Suprapubic skin (tissue), 4 donors: ENCODE measurements around the gene KRT27. TPM values are rescaled to one million over a fixed set of nuclear protein-coding genes. Genes with fewer than 3 reads are reported as not detected.
"Not testable (repeated sequence)": the region's sequence is repeated elsewhere in the genome, so short reads cannot be mapped to it uniquely, and the experiment has no call there.

ENCODE experiments used
- DNase-seq, 2 donors: peaks; one replicate each; pipeline ENCODE4 v3.0.0-alpha.2; 2019; ENCODE audit warnings: low spot score in 2 of 2
- H3K27ac ChIP-seq: fragments of 200-600 bp; sonication (generic); one replicate; pipeline ENCODE4 v1.5.1; 2019
- H3K27me3 ChIP-seq: fragments of 200-600 bp; sonication (generic); one replicate; pipeline ENCODE4 v1.5.1; 2019
- H3K36me3 ChIP-seq: fragments of 200-600 bp; sonication (generic); one replicate; pipeline ENCODE4 v1.5.1; 2019
- H3K4me1 ChIP-seq: fragments of 200-600 bp; sonication (generic); one replicate; pipeline ENCODE4 v1.5.1; 2019
- H3K4me3 ChIP-seq: fragments of 200-600 bp; sonication (generic); one replicate; pipeline ENCODE4 v1.5.1; 2019; ENCODE audit warnings: mild to moderate bottlenecking
- H3K9me3 ChIP-seq: fragments of 200-600 bp; sonication (generic); one replicate; pipeline ENCODE4 v1.5.1; 2019
- EP300 ChIP-seq: sonication (generic); formaldehyde crosslinking; IDR thresholded peaks from one replicate; pipeline ENCODE4 v1.6.1; 2017; ENCODE audit warnings: antibody characterized with exemption
- POLR2A ChIP-seq, 2 donors: fragments of 450-650 bp; IDR thresholded peaks; one replicate each; pipeline ENCODE4 v1.6.1; 2017; ENCODE audit warnings: antibody characterized with exemption in 2 of 2, mild to moderate bottlenecking in 2 of 2, moderate library complexity in 2 of 2
- POLR2AphosphoS5 ChIP-seq, 3 donors: sonication (generic); formaldehyde crosslinking; IDR thresholded peaks; one replicate each; pipeline ENCODE4 v1.6.1; 2017; ENCODE audit warnings: antibody characterized with exemption in 3 of 3
- WGBS: methylation state at CpG from one replicate; pipeline ENCODE4 v1.1.5; 2018; 5-methylcytosine and 5-hydroxymethylcytosine counted together
- total RNA-seq, 4 donors: library from RNA; depleted of rRNA; stranded (reverse); fragments of >200 nt; gene quantifications; one replicate each; pipeline ENCODE4 v1.1.0, GENCODE V29; 2016
- TF ChIP-seq, protein P1 (sequence below), 2 donors: fragments of 200-600 bp in 1 of 2; fragments of 450-650 bp in 1 of 2; sonication (generic) in 1 of 2; IDR thresholded peaks; one replicate each; pipeline ENCODE4 v1.5.1; 2016 to 2019; ENCODE audit warnings: antibody characterized with exemption in 2 of 2, mild to moderate bottlenecking in 1 of 2, moderate library complexity in 1 of 2

Gene KRT27
- total RNA-seq, 4 donors from 2014 or later = 1.9 to 150 (median 39.1) TPM

DNA sequence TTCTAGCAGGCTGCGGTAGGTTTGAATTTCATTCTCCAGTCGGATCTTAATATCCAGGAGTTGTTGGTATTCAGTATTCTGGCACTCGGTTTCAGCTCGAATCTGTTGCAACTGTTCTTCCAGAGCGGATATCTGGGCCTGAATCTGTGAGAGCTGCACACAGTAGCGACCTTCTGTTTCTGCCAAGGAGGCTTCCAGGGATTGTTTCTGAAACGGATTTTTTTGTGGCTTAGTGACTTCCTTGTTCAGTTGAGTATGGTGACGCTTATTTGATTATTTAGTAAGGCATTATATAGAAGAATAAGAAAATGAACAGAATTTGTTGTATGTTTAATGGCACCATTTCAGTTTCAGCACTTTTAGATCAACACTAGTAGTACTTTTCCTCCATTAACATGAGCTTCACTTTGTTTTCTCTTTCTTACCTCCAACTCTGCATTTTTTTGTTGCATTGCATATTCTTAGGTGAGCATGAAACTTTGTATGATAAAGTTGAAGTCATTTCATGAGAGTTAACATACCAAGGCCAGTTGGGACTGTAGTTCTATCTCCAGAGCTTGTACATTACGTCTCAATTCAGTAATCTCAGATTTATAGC lies 37.3 kb upstream of the KRT27 start:
- H3K4me1 ChIP-seq = peaks cover 20% of the 10 kb centered on the region
- peak overlapping the region; percentile 56 for H3K4me3 ChIP-seq
- H3K36me3 ChIP-seq = no peaks in the 10 kb centered on the region
- H3K27ac ChIP-seq = peak overlapping the region; percentile 92
- TF ChIP-seq POLR2AphosphoS5 (IDR thresholded peaks at IDR 0.05) (no peak), POLR2A (IDR thresholded peaks at IDR 0.05) (no peak), EP300 (no peak)
- TF ChIP-seq, protein P1, sequence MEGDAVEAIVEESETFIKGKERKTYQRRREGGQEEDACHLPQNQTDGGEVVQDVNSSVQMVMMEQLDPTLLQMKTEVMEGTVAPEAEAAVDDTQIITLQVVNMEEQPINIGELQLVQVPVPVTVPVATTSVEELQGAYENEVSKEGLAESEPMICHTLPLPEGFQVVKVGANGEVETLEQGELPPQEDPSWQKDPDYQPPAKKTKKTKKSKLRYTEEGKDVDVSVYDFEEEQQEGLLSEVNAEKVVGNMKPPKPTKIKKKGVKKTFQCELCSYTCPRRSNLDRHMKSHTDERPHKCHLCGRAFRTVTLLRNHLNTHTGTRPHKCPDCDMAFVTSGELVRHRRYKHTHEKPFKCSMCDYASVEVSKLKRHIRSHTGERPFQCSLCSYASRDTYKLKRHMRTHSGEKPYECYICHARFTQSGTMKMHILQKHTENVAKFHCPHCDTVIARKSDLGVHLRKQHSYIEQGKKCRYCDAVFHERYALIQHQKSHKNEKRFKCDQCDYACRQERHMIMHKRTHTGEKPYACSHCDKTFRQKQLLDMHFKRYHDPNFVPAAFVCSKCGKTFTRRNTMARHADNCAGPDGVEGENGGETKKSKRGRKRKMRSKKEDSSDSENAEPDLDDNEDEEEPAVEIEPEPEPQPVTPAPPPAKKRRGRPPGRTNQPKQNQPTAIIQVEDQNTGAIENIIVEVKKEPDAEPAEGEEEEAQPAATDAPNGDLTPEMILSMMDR (IDR thresholded peaks at IDR 0.05) = no peak
- H3K27me3 ChIP-seq = no peaks in the 10 kb centered on the region
- no peak for DNase-seq
- no peaks in the 10 kb centered on the region for H3K9me3 ChIP-seq
- WGBS = 41% methylated on average over 9 of the region's 9 CpGs

DNA sequence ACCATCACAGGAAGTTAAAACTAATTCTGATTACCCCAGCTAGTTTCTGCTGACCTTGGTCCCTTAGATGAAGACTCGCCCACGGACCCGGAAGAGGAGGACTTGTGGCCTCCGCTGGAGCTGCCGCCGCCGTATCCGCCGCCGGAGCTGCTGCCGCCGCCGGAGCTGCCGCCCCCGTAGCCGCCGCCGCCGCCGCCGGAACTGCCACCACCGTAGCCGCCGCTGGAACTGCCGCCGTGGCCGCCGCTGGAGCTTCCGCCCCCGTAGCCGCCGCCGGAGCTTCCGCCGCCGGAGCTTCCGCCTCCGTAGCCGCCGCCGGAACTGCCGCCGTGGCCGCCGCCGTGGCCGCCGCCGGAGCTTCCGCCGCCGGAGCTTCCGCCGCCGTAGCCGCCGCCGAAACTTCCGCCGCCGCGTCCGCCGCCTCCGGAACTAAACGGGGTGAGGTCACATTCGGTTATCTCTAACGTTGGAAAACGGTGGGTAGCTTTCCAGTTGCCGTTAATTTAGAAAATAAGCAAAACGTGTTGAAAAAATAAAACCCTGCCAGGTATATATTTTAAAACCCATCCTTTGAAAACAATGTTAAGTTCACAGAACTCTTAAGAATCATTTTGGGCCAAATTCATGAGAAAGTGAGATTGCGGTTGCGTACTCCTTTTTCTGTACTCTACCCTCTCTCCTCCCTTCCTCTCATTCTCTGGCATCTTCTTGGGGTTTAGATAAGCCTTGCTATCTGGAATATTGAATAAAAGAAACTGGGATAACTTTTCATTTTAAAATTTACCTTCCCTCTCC lies 36.6 kb upstream of the KRT27 start:
- Histone ChIP-seq H3K4me3 (peak overlapping the region; percentile 56), H3K27ac (peak overlapping the region; percentile 92), H3K9me3 (no peaks in the 10 kb centered on the region), H3K27me3 (no peaks in the 10 kb centered on the region), H3K4me1 (peaks cover 20% of the 10 kb centered on the region), H3K36me3 (no peaks in the 10 kb centered on the region)
- WGBS = 2% methylated on average over 42 of the region's 73 CpGs
- TF ChIP-seq POLR2A (IDR thresholded peaks at IDR 0.05) (peak in 1 of 2 donors; percentile 68), EP300 (no peak)
- DNase-seq = peak; percentile 81 to 83

DNA sequence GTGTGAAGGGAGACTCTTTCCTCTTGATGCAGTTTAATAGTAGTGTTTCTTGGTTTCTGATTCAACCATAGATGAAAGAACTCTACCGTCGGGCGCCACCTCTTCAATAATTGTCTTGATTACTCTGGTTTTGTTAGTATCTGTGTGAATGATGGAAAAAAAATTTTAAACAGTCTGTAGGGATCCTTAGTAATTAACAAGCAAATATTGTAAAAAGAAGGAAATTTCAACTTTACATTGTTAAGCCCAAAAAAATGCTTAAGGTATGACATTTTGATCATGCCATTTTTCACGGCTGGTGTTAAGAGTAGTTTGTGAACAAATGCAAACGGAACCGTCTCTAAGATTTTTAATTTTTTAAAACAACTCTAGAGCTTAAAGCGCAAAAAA lies 36.0 kb upstream of the KRT27 start:
- Histone ChIP-seq H3K4me3 (peak overlapping the region; percentile 56), H3K4me1 (peaks cover 20% of the 10 kb centered on the region), H3K36me3 (no peaks in the 10 kb centered on the region), H3K27ac (peak overlapping the region; percentile 92), H3K9me3 (no peaks in the 10 kb centered on the region), H3K27me3 (no peaks in the 10 kb centered on the region)
- TF ChIP-seq, protein P1 (IDR thresholded peaks at IDR 0.05) = no peak
- no peak for TF ChIP-seq EP300
- WGBS = 13% methylated on average over 7 of the region's 7 CpGs
- no peak for DNase-seq

DNA sequence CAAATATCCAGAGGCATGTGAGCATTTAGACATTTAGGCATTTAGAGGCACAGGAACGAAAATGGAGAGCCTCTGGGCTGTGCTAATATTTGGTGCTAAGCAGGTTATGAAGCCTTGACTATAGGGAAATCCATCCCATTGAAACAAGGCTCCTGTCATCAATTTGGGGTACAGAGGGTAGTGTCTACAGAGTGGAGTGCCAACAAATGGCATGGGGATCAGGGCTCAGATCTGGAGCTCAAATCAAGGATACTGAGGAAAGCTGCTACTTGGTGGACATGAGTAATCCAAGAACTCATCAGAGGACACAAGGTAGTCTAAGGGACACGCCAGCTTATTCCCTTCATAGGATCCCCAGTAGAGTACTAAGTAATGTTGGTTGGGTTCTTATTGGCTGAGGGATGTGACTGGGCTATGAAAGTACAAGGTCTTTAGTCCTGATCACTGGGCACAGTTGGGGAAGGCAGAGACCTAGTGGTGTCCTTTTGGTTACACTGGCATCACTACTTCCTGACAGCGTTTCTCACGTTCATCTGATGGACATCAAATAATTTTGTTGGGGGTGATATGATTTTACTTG lies 34.8 kb upstream of the KRT27 start:
- no peak for DNase-seq
- Histone ChIP-seq H3K4me1 (peaks cover 20% of the 10 kb centered on the region), H3K36me3 (no peaks in the 10 kb centered on the region), H3K27me3 (peaks cover 6% of the 10 kb centered on the region), H3K27ac (no peak overlapping the region), H3K4me3 (peak overlapping the region; percentile 56), H3K9me3 (no peaks in the 10 kb centered on the region)
- TF ChIP-seq EP300 (no peak), POLR2A (IDR thresholded peaks at IDR 0.05) (no peak)
- 82% methylated on average over 4 of the region's 4 CpGs for WGBS

DNA sequence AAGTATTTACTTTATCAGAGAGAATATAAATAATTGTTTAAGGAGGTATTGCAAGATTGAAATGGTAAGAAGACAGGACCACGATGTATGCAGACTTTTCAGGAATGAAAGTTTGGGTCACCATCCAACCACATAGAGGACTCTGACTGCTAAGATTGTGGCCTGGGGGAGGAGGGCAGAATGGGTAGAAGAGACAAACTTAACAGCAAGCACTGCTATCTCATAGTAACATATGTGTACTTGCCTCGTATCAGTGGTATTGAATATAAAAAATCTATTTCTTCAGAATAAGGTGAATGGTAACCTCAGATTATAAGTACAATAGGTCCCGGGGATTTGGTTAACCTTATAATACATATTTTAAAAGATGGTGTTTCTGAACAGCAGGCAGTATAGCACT lies 34.2 kb upstream of the KRT27 start:
- Histone ChIP-seq H3K4me1 (peaks cover 20% of the 10 kb centered on the region), H3K36me3 (no peaks in the 10 kb centered on the region), H3K27me3 (peaks cover 10% of the 10 kb centered on the region), H3K9me3 (no peaks in the 10 kb centered on the region), H3K27ac (no peak overlapping the region), H3K4me3 (no peak overlapping the region)
- DNase-seq = no peak
- TF ChIP-seq, protein P1 (IDR thresholded peaks at IDR 0.05) = no peak
- no peak for TF ChIP-seq EP300
- TF ChIP-seq POLR2AphosphoS5 (IDR thresholded peaks at IDR 0.05) = no peak
- TF ChIP-seq POLR2A (IDR thresholded peaks at IDR 0.05) = no peak
- 78% methylated on average over 3 of the region's 3 CpGs for WGBS

DNA sequence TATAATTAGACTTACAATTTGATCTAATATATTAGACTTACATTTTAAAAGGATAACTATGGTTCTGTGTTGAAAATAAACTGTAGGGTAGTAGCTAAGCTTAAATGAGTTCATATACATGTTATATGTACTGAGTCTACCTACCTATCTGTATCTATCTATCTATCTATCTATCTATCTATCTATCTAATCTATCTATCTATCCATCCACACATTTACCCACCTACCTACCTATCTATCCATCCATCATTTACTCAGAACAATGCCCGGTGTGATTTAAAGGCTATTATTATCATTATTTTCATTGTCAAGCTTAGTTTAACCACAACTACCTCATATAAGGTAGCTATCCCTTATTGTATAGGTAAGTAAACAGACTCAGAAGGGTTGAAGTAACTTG lies 33.0 kb upstream of the KRT27 start:
- DNase-seq = no peak
- Histone ChIP-seq H3K4me3 (no peak overlapping the region), H3K27ac (no peak overlapping the region), H3K27me3 (peaks cover 11% of the 10 kb centered on the region), H3K36me3 (no peaks in the 10 kb centered on the region), H3K4me1 (peaks cover 18% of the 10 kb centered on the region), H3K9me3 (no peaks in the 10 kb centered on the region)
- TF ChIP-seq POLR2AphosphoS5 (IDR thresholded peaks at IDR 0.05) (no peak), POLR2A (IDR thresholded peaks at IDR 0.05) (no peak)
- WGBS = 84% methylated on average over 1 of the region's 1 CpG

DNA sequence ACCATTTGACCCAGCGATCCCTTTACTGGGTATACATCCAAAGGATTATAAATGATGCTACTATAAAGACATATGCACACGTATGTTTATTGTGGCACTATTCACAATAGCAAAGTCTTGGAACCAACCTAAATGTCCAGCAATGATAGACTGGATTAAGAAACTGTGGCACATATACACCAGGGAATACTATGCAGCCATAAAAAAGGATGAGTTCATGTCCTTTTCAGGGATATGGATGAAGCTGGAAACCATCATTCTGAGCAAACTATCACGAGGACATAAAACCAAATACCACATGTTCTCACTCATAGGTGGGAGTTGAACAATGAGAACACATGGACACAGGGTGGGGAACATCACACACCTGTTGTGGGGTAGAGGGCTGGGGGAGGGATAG lies 32.3 kb upstream of the KRT27 start:
- 78% methylated on average over 3 of the region's 3 CpGs for WGBS
- DNase-seq, H3K9me3 ChIP-seq, H3K27ac ChIP-seq, H3K4me3 ChIP-seq, H3K36me3 ChIP-seq: not testable (repeated sequence)
- peaks cover 19% of the 10 kb centered on the region for H3K27me3 ChIP-seq
- H3K4me1 ChIP-seq = peaks cover 11% of the 10 kb centered on the region
